ENCODE measurements around the gene PPP4R2.

GRCh38 chr3:73094129-73094528, 97.5 kb downstream of the PPP4R2 start:
- TF ChIP-seq POLR2A (IDR thresholded peaks at IDR 0.05) (no peak), CTCF (IDR thresholded peaks at IDR 0.05) (no peak), POLR2AphosphoS5 (IDR thresholded peaks at IDR 0.05; ENCODE audit: insufficient read depth in 1 of 2, low read depth in 1 of 2) (no peak)
